GM19324 (cell line): ENCODE results near the gene LRPPRC.
"Not testable (repeated sequence)": the region's sequence is repeated elsewhere in the genome, so short reads cannot be mapped to it uniquely, and the experiment has no call there.

ENCODE experiments used
- ATAC-seq: cut with Tn5 transposase; IDR thresholded peaks from one replicate; pipeline ENCODE4 v1.9.1; 2021; ENCODE audit warnings: mild to moderate bottlenecking, moderate library complexity; ENCODE audit not compliant: unreplicated experiment, low FRiP score

LRPPRC gene

GRCh38 chr2:43924463-43924862, 71.3 kb downstream of the LRPPRC start:
- ATAC-seq: no peak

DNA sequence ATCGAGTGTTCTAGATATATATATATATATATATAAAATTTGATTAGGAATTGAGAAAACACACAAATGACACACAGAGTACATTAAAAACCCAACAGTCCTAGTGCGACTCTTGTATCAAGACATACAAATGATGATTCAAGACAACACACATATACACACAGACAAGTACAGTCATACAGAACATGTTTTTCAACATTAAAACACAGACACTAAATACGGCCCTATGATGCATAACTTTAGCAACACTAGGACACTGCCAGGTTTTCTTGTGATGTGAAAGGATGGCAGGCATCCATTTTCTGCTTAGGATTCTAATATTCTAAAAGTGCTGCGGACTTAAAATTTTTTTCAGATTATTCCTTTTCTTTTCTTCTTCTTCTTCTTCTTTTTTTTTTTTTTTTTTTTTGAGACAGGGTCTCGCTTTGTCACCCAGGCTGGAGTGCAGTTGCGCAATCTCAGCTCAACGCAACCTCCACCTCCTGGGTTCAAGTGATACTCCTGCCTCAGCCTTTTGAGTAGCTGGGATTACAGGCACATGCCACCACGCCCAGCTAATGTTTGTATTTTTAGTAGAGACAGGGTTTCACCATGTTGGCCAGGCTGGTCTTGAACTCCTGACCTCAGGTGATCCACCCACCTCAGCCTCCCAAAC, 84.5 kb downstream of the LRPPRC start:
- ATAC-seq: not testable (repeated sequence)

- ATAC-seq: no peak
Measured at GRCh38 chr2:43906448-43907109, 89.2 kb downstream of the LRPPRC start.

DNA sequence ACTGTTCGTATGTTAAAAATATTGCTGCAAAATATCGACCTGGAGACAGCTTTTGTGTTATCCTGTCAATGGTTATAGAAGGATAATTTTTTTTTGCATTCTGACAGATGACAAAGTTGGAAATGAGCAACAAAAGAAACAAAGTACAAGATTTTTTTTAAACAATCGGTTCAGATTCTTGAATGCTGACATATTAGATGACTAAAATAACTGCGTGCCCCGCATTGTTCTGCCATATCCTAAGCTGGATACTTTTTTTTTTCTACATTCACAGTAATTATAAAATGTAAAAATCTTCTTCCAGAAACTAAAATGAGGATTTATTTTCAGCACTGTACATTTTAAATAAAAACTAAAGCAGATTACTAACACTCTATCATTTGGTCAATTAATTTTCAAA, 89.9 kb downstream of the LRPPRC start:
- no peak for ATAC-seq

GRCh38 chr2:43905371-43905803, 90.4 kb downstream of the LRPPRC start:
- ATAC-seq: no peak

- ATAC-seq: no peak
Measured at GRCh38 chr2:43899589-43899988, 96.2 kb downstream of the LRPPRC start.

DNA sequence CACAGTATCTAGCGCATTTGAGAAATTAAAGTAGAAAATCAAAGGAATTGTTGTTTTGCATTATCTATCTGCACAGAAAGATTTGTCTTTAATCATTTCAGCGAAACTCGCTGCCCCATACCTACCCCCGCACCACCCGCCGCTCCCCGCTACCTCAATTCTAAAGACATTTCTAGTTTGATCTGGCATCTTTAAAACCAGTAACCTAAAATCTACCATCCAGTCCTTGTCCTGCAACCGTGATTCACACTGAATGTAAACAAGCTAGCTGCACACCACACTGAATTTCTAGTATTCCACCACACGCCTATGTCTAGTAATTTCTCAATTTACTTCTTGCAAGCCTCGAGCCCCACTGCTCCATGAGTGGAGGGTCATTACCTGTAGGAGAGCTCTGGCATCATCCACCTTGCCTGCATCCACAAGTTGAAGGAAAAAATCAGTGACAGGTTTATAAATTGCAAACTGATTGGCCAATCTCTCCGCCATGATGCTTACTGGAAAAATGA, 96.9 kb downstream of the LRPPRC start:
- ATAC-seq: no peak

GRCh38 chr2:43898134-43898837, 97.5 kb downstream of the LRPPRC start:
- no peak for ATAC-seq

DNA sequence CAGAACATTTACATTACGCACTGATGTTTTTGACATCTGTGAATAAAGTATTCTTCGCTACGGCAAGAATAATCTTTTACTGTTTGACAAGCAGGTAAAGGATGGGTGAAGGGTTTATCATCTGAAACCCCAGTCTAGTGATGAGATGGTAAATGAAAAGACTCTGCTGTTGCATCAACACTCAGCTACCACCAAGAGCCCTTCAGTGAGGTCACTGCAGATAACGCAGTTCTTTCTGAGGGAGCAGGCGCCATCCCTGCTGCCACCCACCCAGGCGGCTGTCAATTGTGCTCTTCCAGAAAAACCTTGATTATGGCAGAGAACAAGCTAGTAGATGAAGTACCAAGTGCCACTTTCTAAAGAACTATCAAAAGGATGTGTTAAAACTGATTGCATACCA, 98.3 kb downstream of the LRPPRC start:
- no peak for ATAC-seq

DNA sequence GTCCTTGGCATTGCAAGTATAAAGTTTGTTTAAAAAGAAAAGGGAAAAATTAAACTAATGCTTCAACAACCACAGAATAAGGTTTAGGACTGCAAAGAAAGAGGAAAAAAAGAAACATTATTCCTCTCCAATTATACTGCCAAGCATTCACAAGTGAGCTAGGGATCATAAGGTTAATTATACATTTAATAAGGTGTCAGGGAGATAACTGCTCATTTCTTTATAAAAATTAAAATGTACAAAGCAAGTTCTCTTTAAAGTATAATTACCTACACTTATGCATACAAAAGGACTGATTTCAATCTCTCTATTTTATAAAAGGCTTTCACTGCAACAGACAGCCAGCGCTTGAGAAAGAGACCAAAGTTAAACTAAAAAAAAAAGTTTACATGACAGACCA, 98.9 kb downstream of the LRPPRC start:
- no peak for ATAC-seq

- no peak for ATAC-seq
Measured at GRCh38 chr2:43894743-43895142, 101.0 kb downstream of the LRPPRC start.

- no peak for ATAC-seq
Measured at GRCh38 chr2:43890855-43891254, 104.9 kb downstream of the LRPPRC start.

GRCh38 chr2:43889416-43889815, 106.4 kb downstream of the LRPPRC start:
- ATAC-seq: no peak

DNA sequence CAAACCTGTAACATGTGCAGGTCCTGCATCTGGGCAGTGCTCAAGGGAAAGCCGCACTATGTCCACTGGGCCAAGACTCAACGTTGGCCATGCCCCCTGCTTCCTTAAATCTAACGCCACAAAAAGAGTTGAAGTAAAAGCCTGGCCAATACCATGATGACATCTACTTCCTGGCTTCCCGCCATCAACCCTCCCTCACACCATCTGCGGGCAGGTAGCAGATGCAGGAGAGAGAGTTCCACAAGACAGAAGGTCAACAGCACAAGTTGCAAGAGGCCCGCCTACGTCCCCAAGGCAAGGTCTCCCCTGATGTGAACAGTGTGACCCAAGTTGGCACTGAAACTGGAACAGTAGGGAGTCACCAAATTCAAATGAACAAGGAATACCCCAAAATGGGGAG, 108.6 kb downstream of the LRPPRC start:
- no peak for ATAC-seq

DNA sequence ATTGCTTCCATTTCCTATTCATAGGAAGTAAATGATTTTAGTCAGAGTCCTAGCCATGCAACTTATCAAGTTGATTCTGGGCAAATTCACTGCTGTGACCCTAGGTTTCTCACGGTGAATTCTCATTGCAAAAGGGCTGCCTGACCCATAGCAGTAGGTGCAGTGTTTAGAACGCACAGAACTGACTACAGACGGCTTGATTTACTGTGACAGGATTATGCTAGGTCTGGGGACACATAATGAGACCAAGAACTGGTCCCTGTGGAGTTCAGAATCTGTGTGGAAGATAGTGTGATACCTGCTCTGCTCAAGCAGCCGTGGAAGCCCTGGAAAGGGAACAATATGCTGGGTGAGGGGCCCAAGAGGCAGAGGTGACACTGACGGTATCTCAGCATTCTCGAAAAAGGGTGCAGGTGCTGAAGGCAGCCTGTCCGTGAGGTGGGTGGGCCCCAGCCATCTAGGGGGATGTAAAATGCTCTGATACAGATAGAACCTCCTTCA, 110.6 kb downstream of the LRPPRC start:
- ATAC-seq: no peak

- no peak for ATAC-seq
Measured at GRCh38 chr2:43884689-43885088, 111.1 kb downstream of the LRPPRC start.

GRCh38 chr2:43882312-43882711, 113.5 kb downstream of the LRPPRC start:
- ATAC-seq: no peak

- no peak for ATAC-seq
Measured at GRCh38 chr2:43880952-43881351, 114.8 kb downstream of the LRPPRC start.

- ATAC-seq: no peak
Measured at GRCh38 chr2:43880471-43880870, 115.3 kb downstream of the LRPPRC start.

GRCh38 chr2:43879261-43879660, 116.5 kb downstream of the LRPPRC start:
- ATAC-seq: no peak

GRCh38 chr2:43877782-43878464, 117.9 kb downstream of the LRPPRC start:
- no peak for ATAC-seq
